OCI-LY1 (cell line): ENCODE measurements around the gene SH2D5.

ENCODE experiments used
- CTCF ChIP-seq: fragments of 200-600 bp; sonication (generic), shearing (Covaris generic); IDR thresholded peaks from 2 replicates; pipeline ENCODE4 v1.5.1; 2017; ENCODE audit warnings: mild to moderate bottlenecking, antibody characterized with exemption, low read length, moderate library complexity, mixed read lengths
- EZH2 ChIP-seq: fragments of 200-600 bp; sonication (generic), shearing (Covaris generic); IDR thresholded peaks from 2 replicates; pipeline ENCODE4 v1.8.0; 2017; ENCODE audit warnings: borderline replicate concordance, mixed run types, mild to moderate bottlenecking, antibody characterized with exemption, low read length, moderate library complexity, mixed read lengths

- TF ChIP-seq CTCF = no peak
- no peak for TF ChIP-seq EZH2
These were observed 39.3 kb upstream of the SH2D5 start for GRCh38 chr1:20771780-20772179.
